Astrocyte of the cerebellum (primary cell): ENCODE data around the gene PRDM10.

Experiments used
- DNase-seq: peaks from one replicate; pipeline ENCODE4 v3.0.0-alpha.2; 2011; ENCODE audit warnings: low read depth
- H3K4me3 ChIP-seq: 2 replicates; pipeline ENCODE4 v1.5.1; 2011; ENCODE audit warnings: mild to moderate bottlenecking, low read depth, low read length, moderate library complexity
- CTCF ChIP-seq: IDR thresholded peaks from 2 replicates; pipeline ENCODE4 v1.5.1; 2012; ENCODE audit warnings: low read length, low read depth, moderate library complexity, mild to moderate bottlenecking; ENCODE audit errors: missing control alignments
- in situ Hi-C: cut with HindIII; loops from 2 replicates; pipeline ENCODE4 v1.10.0; 2017; ENCODE audit warnings: low sequenced_read_pairs

The PRDM10 gene

GRCh38 chr11:129933262-129933661, 69.4 kb downstream of the PRDM10 start:
- no peak overlapping the region for H3K4me3 ChIP-seq
- no peak for DNase-seq
- in situ Hi-C loops = no loop called here
- TF ChIP-seq CTCF = no peak

GRCh38 chr11:129932381-129933067, 70.1 kb downstream of the PRDM10 start:
- H3K4me3 ChIP-seq = no peak overlapping the region
- DNase-seq = no peak
- TF ChIP-seq CTCF = no peak
- in situ Hi-C loops = no loop called here

- DNase-seq = no peak
- no peak overlapping the region for H3K4me3 ChIP-seq
- in situ Hi-C loops = no loop called here
- TF ChIP-seq CTCF = no peak
Measured at GRCh38 chr11:129930743-129931142, 71.9 kb downstream of the PRDM10 start.

GRCh38 chr11:129930296-129930695, 72.3 kb downstream of the PRDM10 start:
- TF ChIP-seq CTCF = no peak
- H3K4me3 ChIP-seq = no peak overlapping the region
- in situ Hi-C loops = no loop called here
- no peak for DNase-seq

GRCh38 chr11:129929721-129930120, 72.9 kb downstream of the PRDM10 start:
- no peak for TF ChIP-seq CTCF
- no peak for DNase-seq
- in situ Hi-C loops = no loop called here
- no peak overlapping the region for H3K4me3 ChIP-seq

- in situ Hi-C loops = no loop called here
Measured at GRCh38 chr11:129928923-129929692, 73.5 kb downstream of the PRDM10 start.

More at GRCh38 chr11:129928923-129929692, 73.5 kb downstream of the PRDM10 start:
- DNase-seq = no peak
- no peak overlapping the region for H3K4me3 ChIP-seq
- TF ChIP-seq CTCF = no peak
